ENCODE data around the gene SARS2. TPM values are rescaled to one million over a fixed set of nuclear protein-coding genes. Genes with fewer than 3 reads are reported as not detected.

SARS2 gene
- polyA plus RNA-seq, 1 experiment, result 26.1 TPM

DNA sequence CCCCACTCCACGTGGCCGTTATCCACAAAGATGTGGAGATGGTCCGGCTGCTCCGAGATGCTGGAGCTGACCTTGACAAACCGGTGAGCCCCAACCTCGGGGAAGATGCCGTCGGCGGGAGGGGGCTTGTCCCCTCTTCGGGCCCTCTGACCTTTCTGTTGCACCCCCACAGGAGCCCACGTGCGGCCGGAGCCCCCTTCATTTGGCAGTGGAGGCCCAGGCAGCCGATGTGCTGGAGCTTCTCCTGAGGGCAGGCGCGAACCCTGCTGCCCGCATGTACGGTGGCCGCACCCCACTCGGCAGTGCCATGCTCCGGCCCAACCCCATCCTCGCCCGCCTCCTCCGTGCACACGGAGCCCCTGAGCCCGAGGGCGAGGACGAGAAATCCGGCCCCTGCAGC lies 23.3 kb downstream of the SARS2 start:
- POLR2A ChIA-PET, result no interaction called here
- Histone ChIP-seq H3K27me3 (ENCODE audit: control insufficient read depth, insufficient read depth, low read length) (no peaks in the 10 kb centered on the region; the same call in 1 of the 2 replicates), H3K4me3 (ENCODE audit: low read depth, low read length) (no peak overlapping the region), H3K36me3 (ENCODE audit: control insufficient read depth, insufficient read depth, low read length) (peaks cover 8% of the 10 kb centered on the region; the same call in 1 of the 2 replicates)
- TF ChIP-seq, protein P1, sequence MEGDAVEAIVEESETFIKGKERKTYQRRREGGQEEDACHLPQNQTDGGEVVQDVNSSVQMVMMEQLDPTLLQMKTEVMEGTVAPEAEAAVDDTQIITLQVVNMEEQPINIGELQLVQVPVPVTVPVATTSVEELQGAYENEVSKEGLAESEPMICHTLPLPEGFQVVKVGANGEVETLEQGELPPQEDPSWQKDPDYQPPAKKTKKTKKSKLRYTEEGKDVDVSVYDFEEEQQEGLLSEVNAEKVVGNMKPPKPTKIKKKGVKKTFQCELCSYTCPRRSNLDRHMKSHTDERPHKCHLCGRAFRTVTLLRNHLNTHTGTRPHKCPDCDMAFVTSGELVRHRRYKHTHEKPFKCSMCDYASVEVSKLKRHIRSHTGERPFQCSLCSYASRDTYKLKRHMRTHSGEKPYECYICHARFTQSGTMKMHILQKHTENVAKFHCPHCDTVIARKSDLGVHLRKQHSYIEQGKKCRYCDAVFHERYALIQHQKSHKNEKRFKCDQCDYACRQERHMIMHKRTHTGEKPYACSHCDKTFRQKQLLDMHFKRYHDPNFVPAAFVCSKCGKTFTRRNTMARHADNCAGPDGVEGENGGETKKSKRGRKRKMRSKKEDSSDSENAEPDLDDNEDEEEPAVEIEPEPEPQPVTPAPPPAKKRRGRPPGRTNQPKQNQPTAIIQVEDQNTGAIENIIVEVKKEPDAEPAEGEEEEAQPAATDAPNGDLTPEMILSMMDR (IDR thresholded peaks at IDR 0.05; ENCODE audit: insufficient read depth, low read depth, low read length), result no peak
- CTCF ChIA-PET, result interaction anchor here (3.8 kb wide), 1 partner anchor 23 kb away, joined by 16 read pairs; the partner anchor contains the start of genes MRPS12 and SARS2
- no peak for DNase-seq (ENCODE audit: low read depth)

DNA sequence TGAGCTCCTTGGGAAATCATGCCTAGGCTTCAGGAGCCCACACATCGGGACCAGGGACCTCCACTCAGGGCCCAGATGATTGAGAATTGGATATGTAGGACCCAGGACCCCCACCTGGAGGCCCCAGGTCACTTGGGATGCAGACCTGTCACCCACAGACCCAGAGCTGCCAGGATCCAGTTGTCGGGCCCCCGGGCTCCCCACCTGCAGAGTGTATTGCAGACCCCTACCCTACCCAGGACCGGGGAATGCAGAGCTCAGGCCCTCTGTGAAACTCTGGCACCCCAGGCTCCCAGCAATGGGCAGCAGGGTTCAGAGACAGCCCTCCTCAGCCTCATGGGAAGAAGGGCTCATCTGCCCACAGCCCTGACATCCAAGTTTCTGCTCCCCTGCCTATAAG lies 24.9 kb downstream of the SARS2 start:
- no peaks in the 10 kb centered on the region for H3K27me3 ChIP-seq (ENCODE audit: control insufficient read depth, insufficient read depth, low read length)
- CTCF ChIA-PET, result interaction anchor here (0.5 to 3.8 kb wide), 3 partner anchors 25 to 28 kb away, joined by 3 to 16 read pairs (median 4); partner anchors contain the start of genes MRPS12 and SARS2
- POLR2A ChIA-PET, result no interaction called here
- TF ChIP-seq, protein P1 (IDR thresholded peaks at IDR 0.05; ENCODE audit: insufficient read depth, low read depth, low read length), result no peak
- H3K4me3 ChIP-seq (ENCODE audit: low read depth, low read length), result no peak overlapping the region
- DNase-seq (ENCODE audit: low read depth), result no peak
- H3K36me3 ChIP-seq (ENCODE audit: control insufficient read depth, insufficient read depth, low read length), result peaks cover 8% of the 10 kb centered on the region; the same call in 1 of the 2 replicates

DNA sequence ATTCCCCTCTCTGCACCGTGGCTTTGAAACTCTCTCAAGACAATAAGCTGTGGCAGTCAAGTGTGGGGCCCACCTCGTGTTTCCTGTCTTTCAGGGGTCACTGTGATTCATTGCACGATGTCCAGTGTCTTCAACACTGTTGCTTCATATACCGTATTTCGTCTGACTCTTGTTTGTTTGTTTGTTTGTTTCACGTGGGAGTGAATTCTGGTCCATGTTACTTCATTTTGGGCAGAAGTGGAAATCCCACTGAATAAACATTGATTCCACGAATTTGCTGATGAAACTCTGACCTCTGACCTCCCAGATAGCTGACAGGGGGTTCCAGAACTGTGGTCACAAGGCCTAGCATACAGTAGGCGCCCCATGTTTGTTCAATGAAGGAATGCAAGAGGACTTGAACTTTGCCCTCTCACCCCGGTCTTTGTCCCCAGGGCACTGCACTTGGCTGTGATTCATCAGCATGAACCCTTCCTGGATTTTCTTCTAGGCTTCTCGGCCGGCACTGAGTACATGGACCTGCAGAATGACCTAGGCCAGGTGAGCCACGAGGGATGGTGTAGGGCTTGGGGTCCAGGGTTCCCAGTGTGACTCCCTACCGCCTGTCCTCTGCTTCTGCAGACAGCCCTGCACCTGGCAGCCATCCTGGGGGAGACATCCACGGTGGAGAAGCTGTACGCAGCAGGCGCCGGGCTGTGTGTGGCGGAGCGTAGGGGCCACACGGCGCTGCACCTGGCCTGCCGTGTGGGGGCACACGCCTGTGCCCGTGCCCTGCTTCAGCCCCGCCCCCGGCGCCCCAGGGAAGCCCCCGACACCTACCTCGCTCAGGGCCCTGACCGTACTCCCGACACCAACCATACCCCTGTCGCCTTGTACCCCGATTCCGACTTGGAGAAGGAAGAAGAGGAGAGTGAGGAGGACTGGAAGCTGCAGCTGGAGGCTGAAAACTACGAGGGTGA lies 25.7 kb downstream of the SARS2 start:
- Histone ChIP-seq H3K4me3 (ENCODE audit: low read depth, low read length) (no peak overlapping the region), H3K36me3 (ENCODE audit: control insufficient read depth, insufficient read depth, low read length) (peaks cover 8% of the 10 kb centered on the region; the same call in 1 of the 2 replicates), H3K27me3 (ENCODE audit: control insufficient read depth, insufficient read depth, low read length) (no peaks in the 10 kb centered on the region)
- CTCF ChIA-PET, result interaction anchor here (1.1 to 3.8 kb wide), 2 partner anchors 26 to 28 kb away, joined by 3 to 16 read pairs; partner anchors contain the start of genes MRPS12 and SARS2
- TF ChIP-seq, protein P1 (IDR thresholded peaks at IDR 0.05; ENCODE audit: insufficient read depth, low read depth, low read length), result no peak
- DNase-seq (ENCODE audit: low read depth), result no peak
- POLR2A ChIA-PET, result no interaction called here

DNA sequence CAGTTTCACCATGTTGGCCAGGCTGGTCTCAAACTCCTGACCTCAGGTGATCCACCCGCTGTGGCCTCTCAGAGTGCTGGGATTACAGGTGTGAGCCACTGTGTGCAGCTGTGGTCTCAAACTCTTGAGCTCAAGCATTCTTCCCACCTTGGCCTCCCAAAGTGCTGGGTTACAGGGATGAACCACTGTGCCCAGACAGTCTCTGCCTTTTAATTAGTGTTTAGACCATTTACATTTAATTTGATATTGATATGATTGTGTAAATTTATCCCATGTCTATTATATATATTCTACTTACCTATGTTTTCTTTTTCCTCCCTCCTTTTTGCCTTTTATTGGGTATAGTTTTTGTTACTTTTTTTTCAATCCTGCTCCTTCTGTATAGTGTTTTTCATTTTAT lies 28.9 kb downstream of the SARS2 start:
- Histone ChIP-seq H3K4me3 (ENCODE audit: low read depth, low read length) (no peak overlapping the region), H3K27me3 (ENCODE audit: control insufficient read depth, insufficient read depth, low read length) (no peaks in the 10 kb centered on the region), H3K36me3 (ENCODE audit: control insufficient read depth, insufficient read depth, low read length) (peaks cover 7% of the 10 kb centered on the region; the same call in 1 of the 2 replicates)
- TF ChIP-seq, protein P1 (IDR thresholded peaks at IDR 0.05; ENCODE audit: insufficient read depth, low read depth, low read length), result no peak
- no peak for DNase-seq (ENCODE audit: low read depth)
- CTCF ChIA-PET, result interaction anchor here (2.0 kb wide), 1 partner anchor 29 kb away, joined by 10 read pairs; the partner anchor contains the start of genes MRPS12 and SARS2
- POLR2A ChIA-PET, result no interaction called here

DNA sequence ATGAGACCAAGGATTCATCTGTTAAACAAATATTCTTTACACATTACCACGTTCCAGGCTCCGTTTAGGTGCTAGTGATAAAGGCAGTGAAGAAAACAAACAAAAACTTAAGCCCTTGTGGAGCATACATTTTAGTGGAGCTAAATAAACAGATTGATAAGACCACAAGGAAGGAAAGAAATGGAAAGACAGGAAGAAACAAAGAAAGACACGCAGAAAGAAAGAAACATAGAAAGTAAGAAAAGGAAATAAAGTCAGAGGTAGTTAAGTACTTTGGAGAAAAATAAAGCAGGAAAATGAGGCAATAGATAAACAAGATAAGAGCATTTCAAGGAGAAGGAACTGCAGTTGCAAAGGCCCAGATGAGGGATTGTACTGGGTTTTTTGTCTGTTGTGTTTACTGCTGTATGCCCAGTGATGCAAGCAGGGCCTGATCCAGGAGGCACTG lies 29.8 kb downstream of the SARS2 start:
- no peak for DNase-seq (ENCODE audit: low read depth)
- Histone ChIP-seq H3K4me3 (ENCODE audit: low read depth, low read length) (peak overlapping the region; percentile 87), H3K27me3 (ENCODE audit: control insufficient read depth, insufficient read depth, low read length) (no peaks in the 10 kb centered on the region), H3K36me3 (ENCODE audit: control insufficient read depth, insufficient read depth, low read length) (peaks cover 6% of the 10 kb centered on the region; the same call in 1 of the 2 replicates)
- CTCF ChIA-PET, result interaction anchor here (0.6 to 2.0 kb wide), 8 partner anchors 11 to 498 kb away, joined by 3 to 10 read pairs (median 4); partner anchors contain the start of genes ACTN4, FAM98C, MRPS12 and SARS2
- TF ChIP-seq, protein P1 (IDR thresholded peaks at IDR 0.05; ENCODE audit: insufficient read depth, low read depth, low read length), result no peak
- POLR2A ChIA-PET, result no interaction called here

All from BJ (cell line).